GM12892 (cell line): Measurements from ENCODE around the gene KRTAP20-2.

Source experiments
- POLR2A ChIP-seq: IDR thresholded peaks from 2 replicates; pipeline ENCODE4 v1.6.1; 2011; ENCODE audit warnings: low read depth, low read length, control low read depth
- POLR2AphosphoS5 ChIP-seq: IDR thresholded peaks from 2 replicates; pipeline ENCODE4 v1.6.1; 2011; ENCODE audit warnings: low read depth, low read length, control low read depth

GRCh38 chr21:30629200-30629599 lies 5.8 kb upstream of the KRTAP20-2 start:
- TF ChIP-seq POLR2AphosphoS5 (no peak), POLR2A (no peak)
